ENCODE results near the gene NAXD.

NAXD gene

GRCh38 chr13:110635405-110636002, 20.2 kb downstream of the NAXD start:
- DNase-seq (ENCODE audit: low read depth, low spot score) = no peak
- H3K4me3 ChIP-seq (ENCODE audit: low read depth, low read length) = no peak overlapping the region
- TF ChIP-seq CTCF (IDR thresholded peaks at IDR 0.05; ENCODE audit: low read depth, low read length) = no peak
- in situ Hi-C loops (cut with HindIII; ENCODE audit: low sequenced_read_pairs) = no loop called here

- no peak for TF ChIP-seq CTCF (IDR thresholded peaks at IDR 0.05; ENCODE audit: low read depth, low read length)
- H3K4me3 ChIP-seq (ENCODE audit: low read depth, low read length) = no peak overlapping the region
- in situ Hi-C loops (cut with HindIII; ENCODE audit: low sequenced_read_pairs) = no loop called here
- no peak for DNase-seq (ENCODE audit: low read depth, low spot score)
Observed at GRCh38 chr13:110636053-110636475, 20.7 kb downstream of the NAXD start.

- in situ Hi-C loops (cut with HindIII; ENCODE audit: low sequenced_read_pairs) = no loop called here
Observed at GRCh38 chr13:110636701-110637201, 21.4 kb downstream of the NAXD start.

GRCh38 chr13:110637275-110637674, 21.9 kb downstream of the NAXD start:
- in situ Hi-C loops (cut with HindIII; ENCODE audit: low sequenced_read_pairs) = no loop called here
- no peak for DNase-seq (ENCODE audit: low read depth, low spot score)
- TF ChIP-seq CTCF (IDR thresholded peaks at IDR 0.05; ENCODE audit: low read depth, low read length) = no peak
- H3K4me3 ChIP-seq (ENCODE audit: low read depth, low read length) = no peak overlapping the region

More at GRCh38 chr13:110636701-110637201, 21.4 kb downstream of the NAXD start:
- TF ChIP-seq CTCF (IDR thresholded peaks at IDR 0.05; ENCODE audit: low read depth, low read length) = no peak
- no peak overlapping the region for H3K4me3 ChIP-seq (ENCODE audit: low read depth, low read length)
- no peak for DNase-seq (ENCODE audit: low read depth, low spot score)

GRCh38 chr13:110637747-110638146, 22.4 kb downstream of the NAXD start:
- no peak overlapping the region for H3K4me3 ChIP-seq (ENCODE audit: low read depth, low read length)
- no peak for TF ChIP-seq CTCF (IDR thresholded peaks at IDR 0.05; ENCODE audit: low read depth, low read length)
- in situ Hi-C loops (cut with HindIII; ENCODE audit: low sequenced_read_pairs) = no loop called here
- no peak for DNase-seq (ENCODE audit: low read depth, low spot score)

GRCh38 chr13:110638257-110638656, 22.9 kb downstream of the NAXD start:
- H3K4me3 ChIP-seq (ENCODE audit: low read depth, low read length) = no peak overlapping the region
- TF ChIP-seq CTCF (IDR thresholded peaks at IDR 0.05; ENCODE audit: low read depth, low read length) = no peak
- DNase-seq (ENCODE audit: low read depth, low spot score) = no peak
- in situ Hi-C loops (cut with HindIII; ENCODE audit: low sequenced_read_pairs) = no loop called here
